MCF 10A (cell line): Measurements from ENCODE around the gene ARHGAP28. TPM values are rescaled to one million over a fixed set of nuclear protein-coding genes. Genes with fewer than 3 reads are reported as not detected.

ENCODE experiments used
- BruUV-seq: library from RNA; stranded (reverse); fragments of 400-500 nt; replicated peaks from 2 replicates; lab custom pipeline; 2021; lab: Mats Ljungman, UMichigan
- CTCF ChIA-PET: fragments of 300-600 bp; sonication (Branson Sonifier 250); formaldehyde crosslinking; extraction: SDS; loops from one replicate; lab custom pipeline; 2021; ENCODE audit warnings: antibody characterized with exemption, inconsistent platforms; lab: Yijun Ruan, JAX
- POLR2A ChIA-PET: fragments of 300-600, 350-650 bp; sonication (Branson Sonifier 250); formaldehyde crosslinking; extraction: SDS; loops from one replicate; lab custom pipeline; 2020; ENCODE audit warnings: antibody characterized with exemption, inconsistent platforms; lab: Yijun Ruan, JAX
- DNase-seq: peaks from one replicate; pipeline ENCODE4 v3.0.0-alpha.2; 2018; ENCODE audit not compliant: unreplicated experiment
- H3K27ac Mint-ChIP-seq: one replicate; pipeline ENCODE4 v1.8.0; 2022; ENCODE audit warnings: mild to moderate bottlenecking, low read depth, mixed read lengths; ENCODE audit not compliant: unreplicated experiment
- H3K27me3 Mint-ChIP-seq: one replicate; pipeline ENCODE4 v1.8.0; 2022; ENCODE audit warnings: mixed read lengths; ENCODE audit not compliant: insufficient read depth, unreplicated experiment
- H3K36me3 Mint-ChIP-seq: one replicate; pipeline ENCODE4 v1.8.0; 2022; ENCODE audit warnings: mild to moderate bottlenecking, moderate library complexity, mixed read lengths; ENCODE audit not compliant: insufficient read depth, unreplicated experiment
- H3K4me1 Mint-ChIP-seq: one replicate; pipeline ENCODE4 v1.8.0; 2022; ENCODE audit warnings: mixed read lengths; ENCODE audit not compliant: insufficient read depth, unreplicated experiment
- H3K4me3 Mint-ChIP-seq: one replicate; pipeline ENCODE4 v1.8.0; 2022; ENCODE audit warnings: mild to moderate bottlenecking, moderate library complexity, mixed read lengths; ENCODE audit not compliant: unreplicated experiment
- H3K9me3 Mint-ChIP-seq: one replicate; pipeline ENCODE4 v1.8.0; 2022; ENCODE audit warnings: mixed read lengths; ENCODE audit not compliant: unreplicated experiment
- CTCF ChIP-seq: fragments of 200-600 bp; IDR thresholded peaks from one replicate; pipeline ENCODE4 v1.8.0; 2022; ENCODE audit warnings: antibody characterized with exemption, mild to moderate bottlenecking; ENCODE audit not compliant: unreplicated experiment
- intact Hi-C: fragments of 100-400 bp; cut with micrococcal nuclease; formaldehyde crosslinking; loops from 2 replicates; pipeline ENCODE4 v1.14.1; 2022
- total RNA-seq: library from RNA; stranded (reverse); gene quantifications from 2 replicates; pipeline ENCODE4 v1.2.3, GENCODE V29; 2022

ARHGAP28 gene
- total RNA-seq, 1 experiment from 2014 or later = 3.0 TPM

- Mint-ChIP-seq H3K4me3 (no peak overlapping the region), H3K36me3 (no peaks in the 10 kb centered on the region), H3K27ac (no peak overlapping the region), H3K9me3 (no peaks in the 10 kb centered on the region), H3K27me3 (no peaks in the 10 kb centered on the region), H3K4me1 (no peaks in the 10 kb centered on the region)
- no TSS peak for BruUV-seq
- ChIA-PET POLR2A (interaction anchor here (0.5 kb wide), 1 partner anchor 951 kb away, joined by 3 read pairs; no protein-coding TSS in a partner anchor), CTCF (interaction anchor here (0.8 kb wide), 1 partner anchor 25 kb away, joined by 3 read pairs; no protein-coding TSS in a partner anchor)
- no peak for TF ChIP-seq CTCF
- no peak for DNase-seq
- intact Hi-C loops = no loop called here
These were observed 131.4 kb downstream of the ARHGAP28 start for GRCh38 chr18:6860804-6861448.

DNA sequence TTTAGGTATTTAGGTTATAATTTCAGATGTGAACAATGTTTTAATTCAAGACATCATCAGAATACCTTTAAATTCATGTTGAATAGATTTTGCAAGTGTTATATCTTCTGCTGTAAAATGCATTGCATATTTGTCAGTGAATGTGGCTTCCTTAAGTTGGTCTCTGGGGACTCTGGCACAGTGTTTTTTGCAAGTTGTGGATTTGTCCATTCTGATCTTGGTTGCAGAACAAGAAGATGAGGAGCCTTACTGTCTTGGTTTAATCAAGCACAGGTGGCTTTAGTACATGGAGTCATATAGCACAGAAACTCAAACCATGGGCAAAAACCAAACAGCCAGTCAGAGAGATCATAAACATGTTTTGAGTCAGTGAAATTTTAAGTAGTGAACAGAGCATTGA lies 135.7 kb downstream of the ARHGAP28 start:
- no peaks in the 10 kb centered on the region for H3K27me3 Mint-ChIP-seq
- no TSS peak for BruUV-seq
- no peaks in the 10 kb centered on the region for H3K9me3 Mint-ChIP-seq
- no peak overlapping the region for H3K4me3 Mint-ChIP-seq
- H3K4me1 Mint-ChIP-seq = no peaks in the 10 kb centered on the region
- POLR2A ChIA-PET = no interaction called here
- CTCF ChIA-PET = no interaction called here
- no peak overlapping the region for H3K27ac Mint-ChIP-seq
- no peak for TF ChIP-seq CTCF
- intact Hi-C loops = no loop called here
- DNase-seq = no peak
- no peaks in the 10 kb centered on the region for H3K36me3 Mint-ChIP-seq

GRCh38 chr18:6866552-6867085 lies 137.1 kb downstream of the ARHGAP28 start:
- Mint-ChIP-seq H3K4me1 (no peaks in the 10 kb centered on the region), H3K4me3 (no peak overlapping the region), H3K9me3 (no peaks in the 10 kb centered on the region), H3K27ac (no peak overlapping the region), H3K27me3 (no peaks in the 10 kb centered on the region), H3K36me3 (no peaks in the 10 kb centered on the region)
- no peak for DNase-seq
- BruUV-seq = no TSS peak
- TF ChIP-seq CTCF = no peak
- ChIA-PET CTCF (no interaction called here), POLR2A (no interaction called here)
- intact Hi-C loops = no loop called here

DNA sequence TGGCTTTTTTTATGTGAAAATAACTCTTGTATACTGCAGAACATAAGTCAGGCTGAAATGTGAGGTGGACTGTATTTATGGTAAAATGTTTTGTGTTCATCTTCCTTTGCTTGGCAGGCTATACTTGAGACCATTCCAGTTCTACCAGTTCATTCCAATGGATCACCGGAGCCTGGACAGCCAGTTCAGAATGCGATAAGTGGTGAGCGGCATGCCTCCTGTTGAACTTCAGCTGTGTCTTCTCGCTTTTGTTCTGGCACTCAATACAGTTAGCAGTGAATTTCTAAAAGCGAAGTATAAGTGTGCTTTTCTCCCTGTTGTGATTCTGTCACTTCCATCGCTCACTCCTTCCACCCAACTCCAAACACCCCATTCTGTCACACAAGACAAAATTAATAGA lies 138.5 kb downstream of the ARHGAP28 start:
- ChIA-PET POLR2A (no interaction called here), CTCF (interaction anchor here (0.9 kb wide), 1 partner anchor 18 kb away, joined by 3 read pairs; no protein-coding TSS in a partner anchor)

More for the DNA sequence above, 138.5 kb downstream of the ARHGAP28 start:
- DNase-seq = no peak
- no peak overlapping the region for H3K27ac Mint-ChIP-seq
- no peaks in the 10 kb centered on the region for H3K4me1 Mint-ChIP-seq
- H3K9me3 Mint-ChIP-seq = no peaks in the 10 kb centered on the region
- BruUV-seq = no TSS peak
- H3K4me3 Mint-ChIP-seq = no peak overlapping the region
- intact Hi-C loops = no loop called here
- H3K36me3 Mint-ChIP-seq = no peaks in the 10 kb centered on the region
- no peak for TF ChIP-seq CTCF
- H3K27me3 Mint-ChIP-seq = no peaks in the 10 kb centered on the region
